Cardiac fibroblast (primary cell): ENCODE measurements around the gene GGTLC1.

Source experiments
- DNase-seq, 2 donors: peaks; one replicate each; pipeline versions ENCODE4 v3.0.0 to v3.0.0-alpha.2; 2010; ENCODE audit warnings: low read depth in 2 of 2
- H3K4me3 ChIP-seq, 2 donors: replicated peaks in 1 of 2; 1 replicate in 1 of 2; 2 replicates in 1 of 2; pipeline ENCODE4 v1.5.1; 2011; ENCODE audit warnings: low read depth in 2 of 2, low read length in 2 of 2, mild to moderate bottlenecking in 2 of 2, moderate library complexity in 1 of 2
- TF ChIP-seq, protein P1 (sequence below): IDR thresholded peaks from one replicate; pipeline ENCODE4 v1.5.1; 2011; ENCODE audit warnings: low read depth, mild to moderate bottlenecking, low read length, inconsistent platforms

The GGTLC1 gene

DNA sequence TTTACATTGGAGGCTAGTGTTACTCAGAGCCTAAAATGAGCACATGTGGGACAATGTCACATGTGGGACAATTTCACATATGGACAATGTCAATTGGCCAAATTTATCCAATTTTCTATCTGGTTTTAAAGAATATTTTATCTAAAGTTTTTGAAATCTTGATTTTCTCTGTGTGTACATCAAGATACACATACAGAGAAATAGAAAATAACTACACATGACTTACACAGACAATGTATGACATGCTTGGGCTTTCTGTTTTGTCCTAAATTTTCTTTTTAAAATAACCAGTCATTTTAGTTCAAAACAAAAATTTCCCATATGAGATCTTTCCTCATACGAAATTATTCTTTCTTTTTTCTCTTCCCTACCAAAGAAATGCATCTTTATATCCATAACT is 24.6 kb downstream of the GGTLC1 start:
- H3K4me3 ChIP-seq, result no peak overlapping the region
- TF ChIP-seq, protein P1, sequence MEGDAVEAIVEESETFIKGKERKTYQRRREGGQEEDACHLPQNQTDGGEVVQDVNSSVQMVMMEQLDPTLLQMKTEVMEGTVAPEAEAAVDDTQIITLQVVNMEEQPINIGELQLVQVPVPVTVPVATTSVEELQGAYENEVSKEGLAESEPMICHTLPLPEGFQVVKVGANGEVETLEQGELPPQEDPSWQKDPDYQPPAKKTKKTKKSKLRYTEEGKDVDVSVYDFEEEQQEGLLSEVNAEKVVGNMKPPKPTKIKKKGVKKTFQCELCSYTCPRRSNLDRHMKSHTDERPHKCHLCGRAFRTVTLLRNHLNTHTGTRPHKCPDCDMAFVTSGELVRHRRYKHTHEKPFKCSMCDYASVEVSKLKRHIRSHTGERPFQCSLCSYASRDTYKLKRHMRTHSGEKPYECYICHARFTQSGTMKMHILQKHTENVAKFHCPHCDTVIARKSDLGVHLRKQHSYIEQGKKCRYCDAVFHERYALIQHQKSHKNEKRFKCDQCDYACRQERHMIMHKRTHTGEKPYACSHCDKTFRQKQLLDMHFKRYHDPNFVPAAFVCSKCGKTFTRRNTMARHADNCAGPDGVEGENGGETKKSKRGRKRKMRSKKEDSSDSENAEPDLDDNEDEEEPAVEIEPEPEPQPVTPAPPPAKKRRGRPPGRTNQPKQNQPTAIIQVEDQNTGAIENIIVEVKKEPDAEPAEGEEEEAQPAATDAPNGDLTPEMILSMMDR, result no peak
- no peak for DNase-seq

DNA sequence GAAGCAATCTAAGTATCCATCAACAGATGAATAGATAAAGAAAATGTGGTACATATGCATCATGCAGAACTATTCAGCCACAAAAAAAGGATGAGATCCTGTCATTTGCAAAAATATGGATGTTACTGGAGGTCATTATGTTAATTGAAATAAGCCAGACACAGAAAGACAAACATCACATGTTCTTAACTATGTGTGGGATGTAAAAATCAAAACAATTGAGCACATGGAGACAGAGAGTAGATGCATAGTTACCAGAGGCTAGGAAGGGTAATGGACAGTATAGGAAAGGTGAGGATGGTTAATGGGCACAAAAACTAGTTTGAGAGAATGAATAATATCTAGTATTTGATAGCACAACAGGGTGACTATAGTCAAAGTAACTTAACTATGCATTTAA is 26.3 kb downstream of the GGTLC1 start:
- H3K4me3 ChIP-seq, result no peak overlapping the region
- DNase-seq, result no peak
- TF ChIP-seq, protein P1, result no peak

DNA sequence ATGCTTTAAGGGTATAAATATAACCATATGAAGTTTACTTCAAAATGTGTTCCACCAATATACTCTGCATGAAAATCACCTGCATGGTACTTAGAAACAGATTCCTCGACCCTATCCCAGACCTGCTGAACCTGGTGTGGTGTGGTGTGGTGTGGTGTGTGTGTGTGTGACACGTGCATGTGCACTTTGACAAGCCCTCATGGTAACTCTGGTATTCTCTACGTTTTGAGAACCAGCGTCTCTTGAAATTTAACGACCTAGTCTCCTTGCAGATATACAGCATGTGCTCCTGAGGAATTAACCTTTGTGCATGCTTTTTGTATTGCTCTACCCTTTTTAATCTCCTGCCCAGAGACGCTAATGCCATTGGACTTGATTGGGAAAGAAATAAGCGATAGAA is 29.5 kb downstream of the GGTLC1 start:
- no peak for DNase-seq
- TF ChIP-seq, protein P1, result no peak
- no peak overlapping the region for H3K4me3 ChIP-seq

DNA sequence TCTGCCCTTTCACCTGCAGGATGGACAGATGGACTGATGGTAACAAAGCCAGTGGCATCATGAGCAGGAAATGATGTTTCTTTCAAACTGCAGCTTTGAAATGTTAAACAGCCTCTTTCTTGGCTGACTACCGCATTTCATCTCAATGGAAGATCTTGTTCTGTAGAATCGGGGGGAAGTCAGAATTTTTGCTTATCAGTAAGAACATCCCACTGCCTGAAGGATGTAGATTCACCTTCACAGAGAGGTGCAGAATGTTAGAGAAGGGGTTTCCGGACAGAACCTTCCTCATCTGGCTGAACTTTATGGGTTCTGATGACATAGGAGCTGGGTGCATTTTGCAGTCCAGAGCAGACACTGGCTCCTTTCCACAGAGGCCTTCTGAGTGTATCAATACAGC is 32.7 kb downstream of the GGTLC1 start:
- H3K4me3 ChIP-seq, result no peak overlapping the region
- DNase-seq, result no peak
- TF ChIP-seq, protein P1, result no peak

DNA sequence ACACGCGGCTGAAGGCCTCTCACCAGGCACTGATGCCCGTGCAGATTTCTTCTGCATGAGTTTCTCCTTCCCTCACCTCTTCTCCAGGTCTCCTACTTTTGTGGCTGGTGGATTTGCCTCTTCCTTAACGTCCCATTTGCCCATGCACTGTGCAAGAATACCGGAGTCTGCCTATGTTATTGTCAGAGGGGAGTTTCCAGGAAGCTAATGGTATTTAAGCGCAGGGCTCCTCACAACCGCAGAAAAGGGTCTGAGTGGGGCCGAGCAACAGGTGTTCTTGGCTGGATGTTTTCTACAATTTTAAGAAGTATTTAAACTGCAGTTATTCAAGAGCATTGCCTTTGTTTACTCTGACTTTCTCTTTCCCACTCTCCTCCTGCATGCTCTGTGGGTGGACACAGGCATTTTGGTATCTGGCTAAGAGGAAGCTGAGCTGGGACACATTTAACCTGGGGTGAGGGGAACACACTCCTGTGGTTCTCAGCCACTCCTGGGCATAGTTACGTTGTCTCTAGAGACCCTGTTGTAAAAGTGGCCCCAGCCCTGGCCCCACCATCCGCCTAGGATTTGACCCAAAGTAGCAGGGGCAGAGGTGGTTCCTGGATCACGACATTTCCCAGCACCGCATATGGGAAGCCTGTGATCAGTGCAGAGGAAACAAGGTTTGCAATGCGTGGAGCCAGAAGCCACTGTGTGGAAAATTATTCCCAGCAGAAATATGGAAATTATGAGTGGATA is 34.4 kb downstream of the GGTLC1 start:
- TF ChIP-seq, protein P1, result no peak
- H3K4me3 ChIP-seq, result no peak overlapping the region
- DNase-seq, result no peak

DNA sequence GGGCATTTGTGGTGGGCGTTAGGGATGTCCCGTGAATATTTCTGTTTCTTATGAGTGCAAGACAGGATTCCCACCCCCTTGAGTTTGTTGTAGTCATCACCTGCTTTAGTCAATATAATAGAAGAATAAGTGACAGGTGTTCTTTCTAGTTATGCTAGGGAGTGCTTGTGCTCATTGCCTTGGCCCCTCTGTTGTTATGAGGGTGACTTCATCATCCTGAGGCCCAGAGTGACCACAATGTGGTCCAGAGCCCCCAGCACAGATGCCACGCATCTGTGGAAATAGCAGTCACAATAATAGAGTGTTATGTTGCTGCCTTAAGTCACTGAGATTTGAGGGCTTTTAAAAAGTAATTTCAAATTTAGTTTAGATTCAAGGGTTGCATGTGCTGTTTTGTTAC is 42.4 kb downstream of the GGTLC1 start:
- TF ChIP-seq, protein P1, result no peak
- no peak for DNase-seq
- no peak overlapping the region for H3K4me3 ChIP-seq

DNA sequence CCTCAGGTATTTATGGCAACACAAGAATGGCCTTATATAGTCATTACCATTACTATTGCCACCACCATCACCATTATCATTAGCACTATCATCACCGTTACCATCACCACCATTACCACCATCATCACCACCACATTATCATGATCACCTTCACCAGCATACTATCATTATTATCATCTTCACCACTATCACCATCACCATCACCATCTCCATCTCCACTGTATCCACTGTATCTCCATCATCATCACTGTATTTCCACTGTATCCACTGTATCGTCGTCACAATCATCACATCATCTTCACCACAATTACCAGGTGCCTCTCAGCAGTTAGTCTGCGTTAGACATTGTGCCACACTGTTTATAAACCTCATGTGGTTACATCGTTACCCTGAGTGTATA is 45.3 kb downstream of the GGTLC1 start:
- H3K4me3 ChIP-seq, result no peak overlapping the region
- TF ChIP-seq, protein P1, result no peak
- no peak for DNase-seq
